Neural cell (in vitro differentiated cells): ENCODE results near the gene LRRC3. TPM values are rescaled to one million over a fixed set of nuclear protein-coding genes. Genes with fewer than 3 reads are reported as not detected.

ENCODE experiments used
- H2AFZ ChIP-seq: fragments of 200-600, 300-800 bp; sonication (generic), shearing (Covaris generic); 2 replicates; pipeline ENCODE4 v1.6.0; 2014; ENCODE audit warnings: low read depth, mild to moderate bottlenecking, antibody characterized with exemption, low read length, moderate library complexity
- H3F3A ChIP-seq: fragments of 200-600 bp; shearing (Covaris generic); 2 replicates; pipeline ENCODE4 v1.6.1; 2016; ENCODE audit warnings: mild to moderate bottlenecking, moderate library complexity, mixed read lengths, antibody characterized with exemption, low read length; ENCODE audit not compliant: insufficient read depth, poor library complexity, severe bottlenecking
- H3K27ac ChIP-seq: fragments of 200-600, 300-800 bp; sonication (generic), shearing (Covaris generic); 2 replicates; pipeline ENCODE4 v1.5.1; 2014; ENCODE audit warnings: mild to moderate bottlenecking, low read length, moderate library complexity
- H3K27me3 ChIP-seq: fragments of 300-800, 200-600 bp; sonication (generic), shearing (Covaris generic); 2 replicates; pipeline ENCODE4 v1.6.0; 2014; ENCODE audit warnings: mild to moderate bottlenecking, low read depth, low read length, moderate library complexity; ENCODE audit not compliant: insufficient read depth
- H3K36me3 ChIP-seq: fragments of 300-800, 200-600 bp; sonication (generic), shearing (Covaris generic); 2 replicates; pipeline ENCODE4 v1.5.1; 2014; ENCODE audit warnings: mild to moderate bottlenecking, antibody characterized with exemption, low read length, moderate library complexity; ENCODE audit not compliant: insufficient read depth
- H3K4me2 ChIP-seq: fragments of 300-800, 200-600 bp; sonication (generic), shearing (Covaris generic); 2 replicates; pipeline ENCODE4 v1.6.0; 2014; ENCODE audit warnings: mild to moderate bottlenecking, low read length
- H3K4me3 ChIP-seq: fragments of 300-800, 200-600 bp; sonication (generic), shearing (Covaris generic); 2 replicates; pipeline ENCODE4 v1.5.1; 2014; ENCODE audit warnings: mild to moderate bottlenecking, low read length, moderate library complexity
- H3K79me2 ChIP-seq: fragments of 200-600 bp; shearing (Covaris generic); replicated peaks from 2 replicates; pipeline ENCODE4 v1.6.0; 2014; ENCODE audit warnings: mild to moderate bottlenecking, low read length, moderate library complexity; ENCODE audit not compliant: insufficient read depth
- H3K9ac ChIP-seq: fragments of 300-800, 200-600 bp; sonication (generic), shearing (Covaris generic); 2 replicates; pipeline ENCODE4 v1.6.1; 2016; ENCODE audit warnings: mild to moderate bottlenecking, low read length, mixed read lengths
- H3K9me2 ChIP-seq: fragments of 200-600 bp; shearing (Covaris generic); 2 replicates; pipeline ENCODE4 v1.6.1; 2016; ENCODE audit warnings: mild to moderate bottlenecking, low read length, mixed read lengths; ENCODE audit not compliant: insufficient read depth
- H3K9me3 ChIP-seq: fragments of 200-600, 300-800 bp; sonication (generic), shearing (Covaris generic); 2 replicates; pipeline ENCODE4 v1.6.1; 2016; ENCODE audit warnings: mild to moderate bottlenecking, mixed run types, low read length, moderate library complexity, mixed read lengths
- H4K20me1 ChIP-seq: fragments of 200-600 bp; shearing (Covaris generic); 2 replicates; pipeline ENCODE4 v1.6.1; 2016; ENCODE audit warnings: mild to moderate bottlenecking, mixed run types; ENCODE audit not compliant: insufficient read depth
- CTCF ChIP-seq: fragments of 450-650 bp; IDR thresholded peaks from 2 replicates; pipeline ENCODE4 v1.5.1; 2014; ENCODE audit warnings: antibody characterized with exemption, mild to moderate bottlenecking, moderate library complexity; ENCODE audit not compliant: poor library complexity, severe bottlenecking
- POLR2AphosphoS5 ChIP-seq: IDR thresholded peaks from 2 replicates; pipeline ENCODE4 v1.6.1; 2012
- REST ChIP-seq: IDR thresholded peaks from 2 replicates; pipeline ENCODE4 v1.6.1; 2012; ENCODE audit warnings: borderline replicate concordance
- polyA plus RNA-seq: library from polyadenylated mRNA; depleted of rRNA; stranded (reverse); fragments of >200 nt; gene quantifications from 2 replicates; pipeline ENCODE4 v1.2.3, GENCODE V29; 2014

Gene LRRC3
- polyA plus RNA-seq, 1 donor from 2014 or later, result 3.8 TPM

- Histone ChIP-seq H4K20me1 (no peaks in the 10 kb centered on the region), H3K4me2 (no peak overlapping the region), H2AFZ (no peak overlapping the region), H3K27ac (no peak overlapping the region), H3K9ac (no peak overlapping the region), H3K27me3 (no peaks in the 10 kb centered on the region), H3K4me3 (no peak overlapping the region), H3K36me3 (no peaks in the 10 kb centered on the region), H3F3A (no peaks in the 10 kb centered on the region), H3K79me2 (no peaks in the 10 kb centered on the region), H3K9me3 (peaks cover 5% of the 10 kb centered on the region), H3K9me2 (no peaks in the 10 kb centered on the region)
- no peak for TF ChIP-seq REST
- no peak for TF ChIP-seq POLR2AphosphoS5
These were observed 5.6 kb upstream of the LRRC3 start for GRCh38 chr21:44449473-44450363.

GRCh38 chr21:44450402-44450801 is 4.9 kb upstream of the LRRC3 start:
- TF ChIP-seq REST (no peak), CTCF (no peak)

More at GRCh38 chr21:44450402-44450801, 4.9 kb upstream of the LRRC3 start:
- Histone ChIP-seq H2AFZ (no peak overlapping the region), H3F3A (no peaks in the 10 kb centered on the region), H4K20me1 (no peaks in the 10 kb centered on the region), H3K36me3 (no peaks in the 10 kb centered on the region), H3K9me3 (peaks cover 5% of the 10 kb centered on the region), H3K27me3 (no peaks in the 10 kb centered on the region), H3K4me2 (no peak overlapping the region), H3K27ac (no peak overlapping the region), H3K79me2 (no peaks in the 10 kb centered on the region), H3K4me3 (no peak overlapping the region), H3K9me2 (no peaks in the 10 kb centered on the region), H3K9ac (no peak overlapping the region)
